Parathyroid adenoma (tissue), 2 donors: Measurements from ENCODE around the gene IFT43.

Source experiments
- H2AFZ ChIP-seq: fragments of 300-600 bp; sonication (generic); one replicate; pipeline ENCODE4 v1.7.0; 2017; ENCODE audit warnings: antibody characterized with exemption, mild to moderate bottlenecking
- H3K27ac ChIP-seq: fragments of 300-600 bp; sonication (generic); one replicate; pipeline ENCODE4 v1.7.0; 2017
- H3K27me3 ChIP-seq: fragments of 300-600 bp; sonication (generic); one replicate; pipeline ENCODE4 v1.7.0; 2017; ENCODE audit warnings: low read length; ENCODE audit not compliant: control insufficient read depth, insufficient read depth
- H3K36me3 ChIP-seq: fragments of 300-600 bp; sonication (generic); one replicate; pipeline ENCODE4 v1.7.0; 2017; ENCODE audit warnings: low read length; ENCODE audit not compliant: control insufficient read depth, insufficient read depth
- H3K4me1 ChIP-seq: fragments of 300-600 bp; sonication (generic); one replicate; pipeline ENCODE4 v1.7.0; 2017; ENCODE audit warnings: control low read depth
- H3K4me2 ChIP-seq: fragments of 300-600 bp; sonication (generic); one replicate; pipeline ENCODE4 v1.7.0; 2017; ENCODE audit warnings: low read length
- H3K4me3 ChIP-seq: fragments of 300-600 bp; sonication (generic); one replicate; pipeline ENCODE4 v1.7.0; 2017; ENCODE audit warnings: low read depth, low read length
- H3K79me2 ChIP-seq: fragments of 300-600 bp; sonication (generic); one replicate; pipeline ENCODE4 v1.7.0; 2017; ENCODE audit warnings: control low read depth
- H3K9ac ChIP-seq: fragments of 300-600 bp; sonication (generic); one replicate; pipeline ENCODE4 v1.7.0; 2017; ENCODE audit warnings: mild to moderate bottlenecking
- H3K9me3 ChIP-seq: fragments of 300-600 bp; sonication (generic); one replicate; pipeline ENCODE4 v1.7.0; 2017; ENCODE audit warnings: low read length; ENCODE audit not compliant: control insufficient read depth
- TF ChIP-seq, protein P1 (sequence below): fragments of 300-600 bp; sonication (generic); IDR thresholded peaks from one replicate; pipeline ENCODE4 v1.7.0; 2017; ENCODE audit warnings: antibody characterized with exemption, mild to moderate bottlenecking
- donor health status: primary hyperparathyroidism.

The IFT43 gene

DNA sequence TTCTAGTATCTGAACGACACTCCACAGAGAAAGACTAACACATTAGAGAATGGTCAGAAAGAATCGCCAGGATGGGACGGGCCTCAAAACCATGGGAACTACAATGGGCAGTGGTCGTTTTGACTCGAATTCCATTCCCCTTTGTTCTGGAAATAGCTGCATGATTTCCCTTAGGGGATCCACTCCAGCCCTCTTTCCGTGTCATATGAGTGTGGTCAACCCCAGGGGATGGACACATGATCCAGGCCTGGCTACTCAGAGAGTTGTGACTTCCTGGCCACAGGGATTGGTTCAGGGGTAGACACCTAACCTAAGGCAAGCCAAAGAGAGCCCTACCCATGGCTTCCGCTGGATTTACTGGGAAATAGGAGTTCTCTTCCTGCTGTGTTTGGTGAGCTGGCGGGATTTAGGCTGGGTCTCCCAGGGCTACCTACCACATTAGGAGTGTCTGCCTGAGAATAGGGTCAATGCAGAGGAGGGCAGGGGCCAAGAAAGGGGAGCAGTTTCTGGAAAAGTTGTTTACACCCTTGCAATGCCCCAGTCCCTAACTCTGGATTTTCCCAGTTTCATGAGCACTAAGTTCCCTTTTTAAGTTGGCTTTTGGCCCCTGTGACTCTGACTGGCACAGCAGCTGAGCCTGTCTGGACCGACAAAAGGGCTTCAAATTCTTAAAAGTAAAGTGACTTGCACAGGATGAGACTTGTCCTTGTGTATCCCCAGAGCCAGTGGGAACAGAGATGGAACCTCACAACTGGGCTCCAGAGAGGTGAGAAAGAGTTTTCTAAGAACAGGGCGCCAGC, 138.1 kb downstream of the IFT43 start:
- Histone ChIP-seq H3K4me1 (no peaks in the 10 kb centered on the region), H3K4me3 (no peak overlapping the region), H3K36me3 (no peaks in the 10 kb centered on the region), H3K27me3 (no peaks in the 10 kb centered on the region), H3K9ac (no peak overlapping the region), H3K79me2 (no peaks in the 10 kb centered on the region), H3K27ac (no peak overlapping the region), H3K4me2 (no peak overlapping the region), H2AFZ (no peak overlapping the region), H3K9me3 (no peaks in the 10 kb centered on the region)
- TF ChIP-seq, protein P1, sequence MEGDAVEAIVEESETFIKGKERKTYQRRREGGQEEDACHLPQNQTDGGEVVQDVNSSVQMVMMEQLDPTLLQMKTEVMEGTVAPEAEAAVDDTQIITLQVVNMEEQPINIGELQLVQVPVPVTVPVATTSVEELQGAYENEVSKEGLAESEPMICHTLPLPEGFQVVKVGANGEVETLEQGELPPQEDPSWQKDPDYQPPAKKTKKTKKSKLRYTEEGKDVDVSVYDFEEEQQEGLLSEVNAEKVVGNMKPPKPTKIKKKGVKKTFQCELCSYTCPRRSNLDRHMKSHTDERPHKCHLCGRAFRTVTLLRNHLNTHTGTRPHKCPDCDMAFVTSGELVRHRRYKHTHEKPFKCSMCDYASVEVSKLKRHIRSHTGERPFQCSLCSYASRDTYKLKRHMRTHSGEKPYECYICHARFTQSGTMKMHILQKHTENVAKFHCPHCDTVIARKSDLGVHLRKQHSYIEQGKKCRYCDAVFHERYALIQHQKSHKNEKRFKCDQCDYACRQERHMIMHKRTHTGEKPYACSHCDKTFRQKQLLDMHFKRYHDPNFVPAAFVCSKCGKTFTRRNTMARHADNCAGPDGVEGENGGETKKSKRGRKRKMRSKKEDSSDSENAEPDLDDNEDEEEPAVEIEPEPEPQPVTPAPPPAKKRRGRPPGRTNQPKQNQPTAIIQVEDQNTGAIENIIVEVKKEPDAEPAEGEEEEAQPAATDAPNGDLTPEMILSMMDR: no peak

DNA sequence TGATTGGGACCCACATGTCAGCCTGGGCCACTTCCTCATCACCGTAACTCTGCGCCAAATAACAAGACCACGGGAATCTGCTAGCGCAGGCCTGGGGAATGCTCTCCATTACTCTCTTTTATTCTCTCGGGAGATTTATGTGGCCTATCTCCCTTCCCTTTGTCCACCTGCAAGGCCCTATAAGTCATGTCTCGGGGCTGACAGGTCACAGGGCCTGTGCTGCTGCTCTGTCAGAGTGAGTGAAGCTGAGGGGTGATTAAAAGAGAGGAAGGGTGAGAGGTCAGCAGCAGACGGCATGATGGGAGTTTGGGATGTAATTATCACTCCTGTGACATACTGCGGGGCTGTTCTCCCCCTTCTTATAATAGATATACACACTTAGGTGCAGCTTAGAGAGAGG, 139.9 kb downstream of the IFT43 start:
- Histone ChIP-seq H3K79me2 (no peaks in the 10 kb centered on the region), H3K27me3 (no peaks in the 10 kb centered on the region), H3K4me3 (no peak overlapping the region), H3K27ac (no peak overlapping the region), H3K36me3 (no peaks in the 10 kb centered on the region), H3K9me3 (no peaks in the 10 kb centered on the region), H3K9ac (no peak overlapping the region), H3K4me1 (no peaks in the 10 kb centered on the region), H2AFZ (no peak overlapping the region), H3K4me2 (no peak overlapping the region)
- TF ChIP-seq, protein P1: no peak

DNA sequence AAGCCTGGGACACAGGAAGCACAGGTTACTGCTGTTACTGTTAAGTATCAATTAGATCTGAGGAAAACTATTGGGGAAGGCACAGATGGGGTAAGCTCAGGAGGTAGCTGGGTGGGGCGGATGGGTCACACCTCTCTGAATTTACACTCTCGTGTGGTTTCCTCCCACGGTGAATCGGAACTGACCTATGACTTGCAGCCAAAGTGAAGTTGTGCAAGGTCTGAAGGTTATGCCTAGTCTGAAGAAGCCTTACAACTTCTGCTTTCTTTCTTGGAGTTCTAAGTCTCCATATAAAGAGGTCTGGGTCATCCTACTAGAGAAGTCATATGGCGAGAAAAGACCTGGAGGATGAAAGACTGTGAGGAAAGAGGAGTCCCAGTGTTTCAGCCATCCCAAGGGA, 140.5 kb downstream of the IFT43 start:
- Histone ChIP-seq H3K36me3 (no peaks in the 10 kb centered on the region), H3K4me2 (no peak overlapping the region), H3K27ac (no peak overlapping the region), H3K9ac (no peak overlapping the region), H3K9me3 (no peaks in the 10 kb centered on the region), H3K27me3 (no peaks in the 10 kb centered on the region), H3K79me2 (no peaks in the 10 kb centered on the region), H3K4me1 (no peaks in the 10 kb centered on the region), H2AFZ (no peak overlapping the region), H3K4me3 (no peak overlapping the region)
- TF ChIP-seq, protein P1: no peak

DNA sequence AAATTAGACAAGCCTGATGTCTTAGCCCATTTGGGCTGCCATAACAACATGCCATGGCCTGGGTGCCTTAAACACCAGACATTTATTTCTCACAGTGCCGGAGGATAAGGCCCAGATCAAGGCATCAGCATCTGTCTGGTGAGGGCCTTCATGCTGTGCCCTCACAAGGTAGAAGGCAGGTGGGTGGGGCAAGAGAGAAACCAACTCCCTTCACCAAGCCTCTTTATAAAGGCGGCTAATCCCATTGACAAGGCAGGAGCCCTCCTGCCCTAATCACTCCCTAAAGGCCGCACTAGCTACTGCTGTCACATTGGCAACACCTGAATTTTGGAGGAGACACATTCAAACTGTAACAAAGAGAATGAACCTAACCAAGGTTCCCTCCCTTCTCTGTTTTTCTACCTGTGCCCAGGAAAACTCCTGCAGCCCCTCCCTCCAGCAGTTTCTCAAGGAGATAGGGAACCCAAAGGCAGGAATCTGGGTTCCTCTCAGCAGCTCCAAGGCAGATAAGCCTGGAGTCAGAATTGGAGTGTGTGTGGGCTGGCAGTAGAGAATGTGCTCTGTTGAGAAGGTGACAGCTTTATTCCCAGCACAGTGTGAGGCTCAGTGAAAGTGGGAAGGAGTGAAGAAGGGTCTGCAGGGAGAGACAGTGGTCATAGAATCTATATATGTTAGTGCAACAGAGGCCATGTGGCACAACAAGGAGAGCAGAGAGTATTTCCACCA, 144.5 kb downstream of the IFT43 start:
- no peaks in the 10 kb centered on the region for H3K27me3 ChIP-seq
- TF ChIP-seq, protein P1: no peak
- no peak overlapping the region for H3K9ac ChIP-seq
- H3K4me1 ChIP-seq: no peaks in the 10 kb centered on the region
- H3K9me3 ChIP-seq: no peaks in the 10 kb centered on the region
- no peaks in the 10 kb centered on the region for H3K79me2 ChIP-seq
- no peak overlapping the region for H2AFZ ChIP-seq
- no peaks in the 10 kb centered on the region for H3K36me3 ChIP-seq
- no peak overlapping the region for H3K27ac ChIP-seq
- no peak overlapping the region for H3K4me3 ChIP-seq
- no peak overlapping the region for H3K4me2 ChIP-seq
